ENCODE data around the gene RIMBP2. TPM values are rescaled to one million over a fixed set of nuclear protein-coding genes. Genes with fewer than 3 reads are reported as not detected.

RIMBP2 gene
- total and polyA plus RNA-seq, 3 experiments from 2014 or later, result not detected

Other genes starting within 250 kb of the RIMBP2 start
- 10 to 100 TPM; 22.1 to 23.0 TPM for gene STX2, start 123.0 kb upstream of the RIMBP2 start, total RNA-seq
- 10.7 TPM for gene STX2, start 123.0 kb upstream of the RIMBP2 start, polyA plus RNA-seq
- 1,000 to 10,000 TPM; 2,623 to 2,680 TPM for gene RAN, start 155.8 kb upstream of the RIMBP2 start, total RNA-seq
- 536 TPM for gene RAN, start 155.8 kb upstream of the RIMBP2 start, polyA plus RNA-seq
- gene ADGRD1, start 237.6 kb upstream of the RIMBP2 start, total RNA-seq, result 1 to 10 TPM; 1.1 to 1.3 TPM
- gene ADGRD1, start 237.6 kb upstream of the RIMBP2 start, polyA plus RNA-seq, result not detected

All from CD8-positive, alpha-beta memory T cell (primary cell).